CD14-positive monocyte (primary cell): ENCODE data around the gene PLCB2. TPM values are rescaled to one million over a fixed set of nuclear protein-coding genes. Genes with fewer than 3 reads are reported as not detected.

Experiments used
- DNase-seq, 3 donors: peaks; one replicate each; pipeline ENCODE4 v3.0.0-alpha.2; 2011 to 2022
- H2AFZ ChIP-seq: 2 replicates; pipeline ENCODE4 v1.6.0; 2012; ENCODE audit warnings: mild to moderate bottlenecking, low read depth, low read length, inconsistent platforms; ENCODE audit not compliant: insufficient read depth, poor library complexity, severe bottlenecking
- H3K27ac ChIP-seq, 2 donors: 1 replicate in 1 of 2; 2 replicates in 1 of 2; pipeline ENCODE4 v1.5.1; 2012 to 2013; ENCODE audit warnings: low read length in 2 of 2, control low read depth in 1 of 2, inconsistent platforms in 1 of 2, low read depth in 1 of 2, mild to moderate bottlenecking in 1 of 2
- H3K27me3 ChIP-seq, 2 donors: one replicate each; pipeline versions ENCODE4 v1.6.0 to v1.6.1; 2011 to 2013; ENCODE audit warnings: low read length in 2 of 2; ENCODE audit not compliant: control insufficient read depth in 2 of 2, insufficient read depth in 2 of 2
- H3K36me3 ChIP-seq, 2 donors: replicated peaks in 1 of 2; 1 replicate in 1 of 2; 2 replicates in 1 of 2; pipeline versions ENCODE4 v1.5.1 to v1.6.1; 2012 to 2013; ENCODE audit warnings: low read length in 2 of 2, control low read depth in 1 of 2, inconsistent platforms in 1 of 2, mild to moderate bottlenecking in 1 of 2; ENCODE audit not compliant: insufficient read depth in 2 of 2, control insufficient read depth in 1 of 2
- H3K4me1 ChIP-seq, 2 donors: 1 replicate in 1 of 2; 2 replicates in 1 of 2; pipeline versions ENCODE4 v1.5.1 to v1.6.1; 2012 to 2013; ENCODE audit warnings: low read length in 2 of 2, control low read depth in 1 of 2, inconsistent platforms in 1 of 2, mild to moderate bottlenecking in 1 of 2, moderate library complexity in 1 of 2; ENCODE audit not compliant: insufficient read depth in 2 of 2, control insufficient read depth in 1 of 2
- H3K4me2 ChIP-seq: replicated peaks from 2 replicates; pipeline ENCODE3; 2012; ENCODE audit warnings: low read length, moderate library complexity, mild to moderate bottlenecking; ENCODE audit not compliant: poor library complexity, severe bottlenecking; ENCODE audit errors: extremely low read depth
- H3K4me3 ChIP-seq, 3 experiments: fragments of 200-600 bp in 1 of 3; sonication (generic) in 1 of 3; replicated peaks in 1 of 3; 1 replicate in 2 of 3; 2 replicates in 1 of 3; pipeline ENCODE4 v1.5.1; 2011 to 2013; ENCODE audit warnings: low read length in 3 of 3, mild to moderate bottlenecking in 3 of 3, control low read depth in 2 of 3, low read depth in 2 of 3, inconsistent platforms in 1 of 3, moderate library complexity in 1 of 3
- H3K79me2 ChIP-seq: 2 replicates; pipeline ENCODE4 v1.6.0; 2012; ENCODE audit warnings: mild to moderate bottlenecking, control low read depth, inconsistent platforms, low read length, moderate library complexity; ENCODE audit not compliant: insufficient read depth
- H3K9ac ChIP-seq: 2 replicates; pipeline ENCODE4 v1.6.0; 2017; ENCODE audit warnings: low read length, mild to moderate bottlenecking; ENCODE audit not compliant: insufficient read depth, poor library complexity, severe bottlenecking
- H3K9me3 ChIP-seq, 2 donors: replicated peaks in 1 of 2; 1 replicate in 1 of 2; 2 replicates in 1 of 2; pipeline versions ENCODE4 v1.5.1 to v1.6.1; 2012 to 2013; ENCODE audit warnings: low read length in 2 of 2, control low read depth in 1 of 2; ENCODE audit not compliant: control insufficient read depth in 1 of 2, insufficient read depth in 1 of 2
- H4K20me1 ChIP-seq: 2 replicates; pipeline ENCODE4 v1.6.0; 2012; ENCODE audit warnings: mild to moderate bottlenecking, low read length, control low read depth, moderate library complexity; ENCODE audit not compliant: insufficient read depth
- H3K27ac Mint-ChIP-seq, 7 donors: one replicate each; pipeline ENCODE4 v1.8.0; 2020; ENCODE audit warnings: mild to moderate bottlenecking in 7 of 7, mixed read lengths in 7 of 7, moderate library complexity in 6 of 7, inconsistent platforms in 2 of 7
- H3K27me3 Mint-ChIP-seq, 3 donors: one replicate each; pipeline ENCODE4 v1.8.0; 2021 to 2022; ENCODE audit warnings: low read depth in 3 of 3, mild to moderate bottlenecking in 3 of 3, mixed read lengths in 3 of 3, moderate library complexity in 3 of 3, inconsistent platforms in 1 of 3
- H3K36me3 Mint-ChIP-seq, 2 donors: one replicate each; pipeline ENCODE4 v1.8.0; 2020; ENCODE audit warnings: mixed read lengths in 2 of 2, inconsistent platforms in 1 of 2, mild to moderate bottlenecking in 1 of 2
- H3K4me1 Mint-ChIP-seq: one replicate; pipeline ENCODE4 v1.8.0; 2020; ENCODE audit warnings: mild to moderate bottlenecking, mixed read lengths
- H3K4me3 Mint-ChIP-seq, 2 donors: one replicate each; pipeline ENCODE4 v1.8.0; 2020; ENCODE audit warnings: mild to moderate bottlenecking in 2 of 2, mixed read lengths in 2 of 2, moderate library complexity in 1 of 2
- H3K9me3 Mint-ChIP-seq, 7 donors: one replicate each; pipeline ENCODE4 v1.8.0; 2020 to 2022; ENCODE audit warnings: mixed read lengths in 7 of 7, mild to moderate bottlenecking in 6 of 7, moderate library complexity in 6 of 7, inconsistent platforms in 2 of 7
- WGBS: methylation state at CpG from one replicate; pipeline ENCODE4 v1.1.5; 2013; ENCODE audit warnings: missing lambda C conversion rate; ENCODE audit not compliant: insufficient coverage; 5-methylcytosine and 5-hydroxymethylcytosine counted together
- intact Hi-C, 2 donors: fragments of 100-400 bp; cut with micrococcal nuclease; formaldehyde crosslinking; loops; one replicate each; pipeline versions ENCODE4 v1.15.0 to v1.15.1; 2023
- polyA plus RNA-seq, 3 donors: library from polyadenylated mRNA; depleted of rRNA in 1 of 3; unstranded in 2 of 3; stranded (reverse) in 1 of 3; fragments of 300-500 nt in 2 of 3; fragments of >200 nt in 1 of 3; fragmentation: Illumina TruSeq in 2 of 3; gene quantifications; 1 replicate in 2 of 3; 2 replicates in 1 of 3; pipeline ENCODE4 v1.2.3, GENCODE V29; 2012 to 2021
- TF ChIP-seq, protein P1 (sequence below): fragments of 200-600 bp; IDR thresholded peaks from one replicate; pipeline ENCODE4 v1.8.0; 2022; ENCODE audit warnings: antibody characterized with exemption, mild to moderate bottlenecking

The PLCB2 gene
- polyA plus RNA-seq, 3 donors = 56.5 to 1,191 (median 74.5) TPM

DNA sequence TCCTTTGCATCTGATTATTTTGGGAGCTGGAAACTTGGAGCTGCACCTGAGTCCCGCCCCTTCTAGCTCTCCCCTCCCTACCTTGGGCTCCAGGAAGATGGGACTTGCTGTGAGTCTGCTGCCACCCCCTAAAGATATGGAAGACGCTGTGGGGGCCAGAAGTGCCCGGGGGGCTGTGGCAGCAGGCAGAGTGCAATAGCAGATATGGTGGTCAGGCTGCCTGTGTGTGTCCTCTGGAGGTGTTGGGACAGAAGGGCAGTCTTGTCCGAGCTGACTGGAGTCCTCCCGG, 68.4 kb downstream of the PLCB2 start:
- intact Hi-C loops = no loop called here
- H3K9ac ChIP-seq = no peak overlapping the region
- WGBS = 79% methylated on average over 2 of the region's 5 CpGs
- peak overlapping the region in 1 of 2 donors; percentile 78 for H3K4me3 Mint-ChIP-seq
- no peaks in the 10 kb centered on the region for H4K20me1 ChIP-seq
- H3K36me3 Mint-ChIP-seq = peaks cover 3 to 4% of the 10 kb centered on the region in 2 donors
- H3K4me1 Mint-ChIP-seq = peaks cover 30% of the 10 kb centered on the region
- peaks cover 0 to 24% of the 10 kb centered on the region in 2 donors for H3K27me3 ChIP-seq
- TF ChIP-seq, protein P1, sequence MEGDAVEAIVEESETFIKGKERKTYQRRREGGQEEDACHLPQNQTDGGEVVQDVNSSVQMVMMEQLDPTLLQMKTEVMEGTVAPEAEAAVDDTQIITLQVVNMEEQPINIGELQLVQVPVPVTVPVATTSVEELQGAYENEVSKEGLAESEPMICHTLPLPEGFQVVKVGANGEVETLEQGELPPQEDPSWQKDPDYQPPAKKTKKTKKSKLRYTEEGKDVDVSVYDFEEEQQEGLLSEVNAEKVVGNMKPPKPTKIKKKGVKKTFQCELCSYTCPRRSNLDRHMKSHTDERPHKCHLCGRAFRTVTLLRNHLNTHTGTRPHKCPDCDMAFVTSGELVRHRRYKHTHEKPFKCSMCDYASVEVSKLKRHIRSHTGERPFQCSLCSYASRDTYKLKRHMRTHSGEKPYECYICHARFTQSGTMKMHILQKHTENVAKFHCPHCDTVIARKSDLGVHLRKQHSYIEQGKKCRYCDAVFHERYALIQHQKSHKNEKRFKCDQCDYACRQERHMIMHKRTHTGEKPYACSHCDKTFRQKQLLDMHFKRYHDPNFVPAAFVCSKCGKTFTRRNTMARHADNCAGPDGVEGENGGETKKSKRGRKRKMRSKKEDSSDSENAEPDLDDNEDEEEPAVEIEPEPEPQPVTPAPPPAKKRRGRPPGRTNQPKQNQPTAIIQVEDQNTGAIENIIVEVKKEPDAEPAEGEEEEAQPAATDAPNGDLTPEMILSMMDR = no peak
- peak overlapping the region; percentile 70 for H3K4me2 ChIP-seq
- DNase-seq = no peak
- H3K27me3 Mint-ChIP-seq = peaks cover 13 to 29% (median 24%) of the 10 kb centered on the region in 3 donors
- H3K27ac Mint-ChIP-seq = no peak overlapping the region
- H3K36me3 ChIP-seq = no peaks in the 10 kb centered on the region
- no peaks in the 10 kb centered on the region for H3K9me3 ChIP-seq
- peaks cover 0 to 3% (median 0%) of the 10 kb centered on the region in 7 donors for H3K9me3 Mint-ChIP-seq
- H2AFZ ChIP-seq = peak overlapping the region; percentile 71
- peaks cover 25 to 29% of the 10 kb centered on the region in 2 donors for H3K4me1 ChIP-seq
- no peaks in the 10 kb centered on the region for H3K79me2 ChIP-seq
- H3K27ac ChIP-seq = no peak overlapping the region
- H3K4me3 ChIP-seq = peak overlapping the region in 1 of 3 experiments; percentile 63

DNA sequence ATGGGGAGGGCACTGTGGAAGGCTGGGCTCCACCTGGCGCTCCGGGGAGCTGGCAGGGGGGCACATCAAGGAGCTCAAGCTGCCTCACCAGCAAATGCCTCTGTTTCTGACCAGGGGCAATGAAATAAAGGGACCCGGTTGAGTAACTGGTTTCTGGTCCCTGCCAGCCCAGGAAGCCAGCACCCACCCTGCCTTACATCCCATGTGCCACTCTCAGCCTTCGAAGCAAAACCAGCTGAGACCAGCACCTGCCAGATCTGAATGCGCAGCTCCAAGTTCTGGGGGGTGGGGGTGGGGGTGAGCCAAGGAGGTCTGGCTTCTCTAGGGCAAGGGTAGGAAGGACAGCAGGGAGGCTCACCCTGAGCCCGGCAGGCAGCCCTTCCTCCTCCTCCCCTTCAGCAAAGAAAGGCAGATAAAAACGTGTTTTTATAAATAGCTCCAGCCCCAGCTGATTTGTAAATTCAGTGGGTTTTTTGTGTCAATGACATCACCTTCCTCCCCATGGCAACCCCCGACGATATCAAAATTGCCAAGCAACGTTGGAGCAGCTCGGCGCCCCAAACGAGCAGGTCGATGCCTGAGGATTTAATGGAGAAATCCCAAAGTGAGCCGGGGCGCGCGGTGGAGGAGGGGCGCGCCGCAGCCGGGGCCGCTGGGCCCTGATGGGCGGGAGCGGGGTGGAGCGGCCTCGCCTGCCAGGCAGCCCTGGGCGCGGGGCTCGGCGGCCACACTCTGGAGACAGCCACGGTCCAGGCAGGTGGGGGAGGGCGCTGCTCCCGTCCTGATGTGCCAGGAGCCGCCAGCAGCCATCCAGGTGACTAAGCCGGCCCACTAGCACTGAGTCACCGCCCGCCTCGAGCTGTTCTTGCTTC, 69.0 kb downstream of the PLCB2 start, which contains the start of gene PAK6:
Gene PAK6, plus strand, starts transcription at position 532 of the 872 bp plus-strand sequence. CDS start 25,723 bp downstream, outside the sequence.
- no peaks in the 10 kb centered on the region for H3K79me2 ChIP-seq
- TF ChIP-seq, protein P1 = no peak
- H3K9me3 Mint-ChIP-seq = peaks cover 0 to 3% (median 0%) of the 10 kb centered on the region in 7 donors
- peaks cover 36% of the 10 kb centered on the region for H3K4me1 Mint-ChIP-seq
- no peaks in the 10 kb centered on the region for H3K9me3 ChIP-seq
- WGBS = 11% methylated on average over 31 of the region's 39 CpGs
- H3K27me3 Mint-ChIP-seq = peaks cover 13 to 29% (median 24%) of the 10 kb centered on the region in 3 donors
- peak within 1 kb of the TSS in 1 of 7 donors; percentile 52 for H3K27ac Mint-ChIP-seq
- H3K4me3 ChIP-seq = peak within 1 kb of the TSS in 1 of 3 experiments; percentile 63
- H2AFZ ChIP-seq = peak within 1 kb of the TSS; percentile 71
- H3K4me2 ChIP-seq = peak within 1 kb of the TSS; percentile 70
- peak within 1 kb of the TSS; percentile 38 to 78 for H3K4me3 Mint-ChIP-seq
- no peaks in the 10 kb centered on the region for H3K36me3 ChIP-seq
- intact Hi-C loops = no loop called here
- H3K4me1 ChIP-seq = peaks cover 31 to 35% of the 10 kb centered on the region in 2 donors
- no peaks in the 10 kb centered on the region for H4K20me1 ChIP-seq
- DNase-seq = peak in 2 of 3 donors; percentile 31 to 54
- H3K9ac ChIP-seq = no peak within 1 kb of the TSS
- peaks cover 0 to 24% of the 10 kb centered on the region in 2 donors for H3K27me3 ChIP-seq
- H3K36me3 Mint-ChIP-seq = peaks cover 3 to 4% of the 10 kb centered on the region in 2 donors
- no peak within 1 kb of the TSS for H3K27ac ChIP-seq

Other genes starting within 250 kb of the PLCB2 start
- gene BMF, start 199.1 kb downstream of the PLCB2 start, polyA plus RNA-seq = 10 to 100 TPM in 1 of 3 donors, 1 to 10 TPM in 2; 5.6 to 59.6 (median 6.5) TPM
- gene BUB1B, start 146.9 kb downstream of the PLCB2 start, polyA plus RNA-seq = under 1 TPM in 2 of 3 donors, not detected in 1; 0.01 to 0.51 TPM
- under 1 TPM in 1 of 3 donors, not detected in 2; 0.03 TPM for gene PAK6, start 68.9 kb downstream of the PLCB2 start, polyA plus RNA-seq
- gene ANKRD63, start 24.9 kb downstream of the PLCB2 start, polyA plus RNA-seq = not detected
- 10 to 100 TPM in 1 of 3 donors, 1 to 10 TPM in 2; 5.1 to 19.6 (median 8.3) TPM for gene INAFM2, start 15.8 kb upstream of the PLCB2 start, polyA plus RNA-seq
- gene CCDC9B, start 33.0 kb upstream of the PLCB2 start, polyA plus RNA-seq = 1 to 10 TPM in 1 of 3 donors, under 1 TPM in 2; 0.13 to 2.2 (median 0.39) TPM
- not detected for gene PHGR1, start 43.1 kb upstream of the PLCB2 start, polyA plus RNA-seq
- under 1 TPM in 2 of 3 donors, not detected in 1; 0.01 TPM for gene DISP2, start 50.3 kb upstream of the PLCB2 start, polyA plus RNA-seq
- gene KNSTRN, start 74.8 kb upstream of the PLCB2 start, polyA plus RNA-seq = 1 to 10 TPM; 5.4 to 10.0 (median 7.9) TPM
- 10 to 100 TPM; 28.6 to 46.3 (median 31.3) TPM for gene IVD, start 97.9 kb upstream of the PLCB2 start, polyA plus RNA-seq
- 1 to 10 TPM in 1 of 3 donors, under 1 TPM in 2; 0.67 to 8.9 (median 0.79) TPM for gene BAHD1, start 133.0 kb upstream of the PLCB2 start, polyA plus RNA-seq
- gene CHST14, start 163.0 kb upstream of the PLCB2 start, polyA plus RNA-seq = 1 to 10 TPM in 2 of 3 donors, under 1 TPM in 1; 0.85 to 5.2 (median 1.2) TPM